Epithelial cell of esophagus (primary cell): Measurements from ENCODE around the gene ANGPTL5.
A peak's percentile ranks its signal among the peaks of the same experiment; 100 is the strongest.

Experiments used
- DNase-seq: peaks from one replicate; pipeline ENCODE4 v3.0.0; 2010; ENCODE audit warnings: low read depth
- H3K4me3 ChIP-seq: 2 replicates; pipeline ENCODE4 v1.5.1; 2011; ENCODE audit warnings: mild to moderate bottlenecking, low read length, control low read depth
- TF ChIP-seq, protein P1 (sequence below): IDR thresholded peaks from 2 replicates; pipeline ENCODE4 v1.5.1; 2011; ENCODE audit warnings: low read depth, mild to moderate bottlenecking, low read length, control low read depth, inconsistent platforms; ENCODE audit not compliant: insufficient read depth; ENCODE audit errors: missing control alignments

The ANGPTL5 gene

GRCh38 chr11:101894505-101894904 lies 21.8 kb downstream of the ANGPTL5 start:
- H3K4me3 ChIP-seq: no peak overlapping the region
- DNase-seq: no peak
- TF ChIP-seq, protein P1, sequence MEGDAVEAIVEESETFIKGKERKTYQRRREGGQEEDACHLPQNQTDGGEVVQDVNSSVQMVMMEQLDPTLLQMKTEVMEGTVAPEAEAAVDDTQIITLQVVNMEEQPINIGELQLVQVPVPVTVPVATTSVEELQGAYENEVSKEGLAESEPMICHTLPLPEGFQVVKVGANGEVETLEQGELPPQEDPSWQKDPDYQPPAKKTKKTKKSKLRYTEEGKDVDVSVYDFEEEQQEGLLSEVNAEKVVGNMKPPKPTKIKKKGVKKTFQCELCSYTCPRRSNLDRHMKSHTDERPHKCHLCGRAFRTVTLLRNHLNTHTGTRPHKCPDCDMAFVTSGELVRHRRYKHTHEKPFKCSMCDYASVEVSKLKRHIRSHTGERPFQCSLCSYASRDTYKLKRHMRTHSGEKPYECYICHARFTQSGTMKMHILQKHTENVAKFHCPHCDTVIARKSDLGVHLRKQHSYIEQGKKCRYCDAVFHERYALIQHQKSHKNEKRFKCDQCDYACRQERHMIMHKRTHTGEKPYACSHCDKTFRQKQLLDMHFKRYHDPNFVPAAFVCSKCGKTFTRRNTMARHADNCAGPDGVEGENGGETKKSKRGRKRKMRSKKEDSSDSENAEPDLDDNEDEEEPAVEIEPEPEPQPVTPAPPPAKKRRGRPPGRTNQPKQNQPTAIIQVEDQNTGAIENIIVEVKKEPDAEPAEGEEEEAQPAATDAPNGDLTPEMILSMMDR: no peak

- TF ChIP-seq, protein P1: no peak
- H3K4me3 ChIP-seq: no peak overlapping the region
- no peak for DNase-seq
These were observed 26.6 kb downstream of the ANGPTL5 start for GRCh38 chr11:101889767-101890166.

GRCh38 chr11:101885631-101886030 lies 30.7 kb downstream of the ANGPTL5 start:
- TF ChIP-seq, protein P1: no peak
- no peak overlapping the region for H3K4me3 ChIP-seq
- DNase-seq: no peak

- DNase-seq: peak; percentile 47
- TF ChIP-seq, protein P1: no peak
- H3K4me3 ChIP-seq: no peak overlapping the region
These were observed 34.7 kb downstream of the ANGPTL5 start for GRCh38 chr11:101881586-101881985.

- TF ChIP-seq, protein P1: peak; percentile 57
- peak; percentile 75 for DNase-seq
- H3K4me3 ChIP-seq: no peak overlapping the region
These were observed 36.1 kb downstream of the ANGPTL5 start for GRCh38 chr11:101880222-101880621.

DNA sequence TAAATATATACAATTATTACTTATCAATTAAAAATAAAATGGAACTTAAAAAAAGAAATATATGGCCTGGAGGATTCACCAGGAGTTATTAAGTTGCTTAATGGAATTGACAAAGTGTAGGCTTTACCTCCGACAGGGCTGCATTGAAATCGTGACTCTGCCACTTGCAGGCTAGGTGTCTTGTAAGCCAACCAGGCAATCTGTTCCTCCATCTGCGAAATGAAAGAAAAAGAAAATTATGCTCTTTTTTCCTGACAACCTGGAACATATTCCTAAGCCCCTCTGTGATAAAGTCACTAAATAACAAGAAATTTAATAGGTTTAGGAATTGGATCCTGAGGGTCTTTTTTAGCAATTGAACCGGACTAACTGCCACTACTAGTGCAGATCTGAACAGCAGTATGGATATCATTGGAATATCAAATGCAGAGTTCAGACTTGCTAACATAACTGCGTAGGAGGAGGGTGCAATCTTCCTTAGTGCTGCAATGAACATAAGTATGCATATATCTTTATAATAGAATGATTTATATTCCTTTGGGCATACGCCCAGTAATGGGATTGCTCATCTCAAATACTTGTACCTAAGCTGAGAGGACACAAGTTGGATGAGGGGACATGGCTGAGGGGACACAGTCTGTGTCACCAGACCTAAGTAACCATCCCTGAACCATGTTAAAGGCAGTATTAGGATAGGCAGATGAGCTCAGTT lies 44.0 kb downstream of the ANGPTL5 start:
- no peak overlapping the region for H3K4me3 ChIP-seq
- DNase-seq: no peak
- TF ChIP-seq, protein P1: no peak

DNA sequence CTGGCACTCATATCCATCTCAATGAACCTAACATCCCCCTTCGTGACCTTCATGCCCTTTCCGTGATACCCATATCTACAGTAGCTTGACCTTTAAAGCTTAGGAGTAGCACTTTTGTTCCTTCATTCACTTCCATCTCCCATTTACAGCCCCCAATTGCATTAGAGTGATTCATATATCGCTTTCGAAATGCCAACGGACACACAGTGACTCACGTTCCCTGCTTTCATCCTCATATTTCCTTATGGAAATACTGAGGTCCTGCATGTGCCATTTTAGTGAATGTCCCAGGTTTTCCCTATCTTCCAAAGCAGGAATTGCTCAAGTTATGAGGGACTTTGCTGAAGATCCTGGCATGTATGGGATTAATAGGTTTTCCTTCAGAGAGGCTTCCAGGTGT lies 45.8 kb downstream of the ANGPTL5 start:
- peak; percentile 83 for DNase-seq
- TF ChIP-seq, protein P1: no peak
- H3K4me3 ChIP-seq: no peak overlapping the region
